Measurements from ENCODE around the gene STEAP1B.

Gene STEAP1B

GRCh38 chr7:22373388-22373787 is 126.6 kb downstream of the STEAP1B start:
- no peak for TF ChIP-seq POLR2A (IDR thresholded peaks at IDR 0.05; ENCODE audit: extremely low read depth, insufficient read length)
- TF ChIP-seq MAX (IDR thresholded peaks at IDR 0.05; ENCODE audit: low read depth, low read length), result no peak
- TF ChIP-seq CTCF (IDR thresholded peaks at IDR 0.05; ENCODE audit: low read depth, low read length), result no peak
- TF ChIP-seq MYC (IDR thresholded peaks at IDR 0.05; ENCODE audit: low read depth, low read length), result no peak
- no peak for DNase-seq (ENCODE audit: low read depth)
- H3K4me3 ChIP-seq (ENCODE audit: low read depth, low read length), result no peak overlapping the region

GRCh38 chr7:22372863-22373262 is 127.1 kb downstream of the STEAP1B start:
- TF ChIP-seq MAX (IDR thresholded peaks at IDR 0.05; ENCODE audit: low read depth, low read length), result no peak
- no peak for TF ChIP-seq POLR2A (IDR thresholded peaks at IDR 0.05; ENCODE audit: extremely low read depth, insufficient read length)
- no peak for TF ChIP-seq MYC (IDR thresholded peaks at IDR 0.05; ENCODE audit: low read depth, low read length)
- TF ChIP-seq CTCF (IDR thresholded peaks at IDR 0.05; ENCODE audit: low read depth, low read length), result no peak
- DNase-seq (ENCODE audit: low read depth), result no peak

GRCh38 chr7:22371878-22372277 is 128.1 kb downstream of the STEAP1B start:
- no peak for TF ChIP-seq MAX (IDR thresholded peaks at IDR 0.05; ENCODE audit: low read depth, low read length)
- no peak for TF ChIP-seq CTCF (IDR thresholded peaks at IDR 0.05; ENCODE audit: low read depth, low read length)
- no peak for TF ChIP-seq MYC (IDR thresholded peaks at IDR 0.05; ENCODE audit: low read depth, low read length)
- no peak for TF ChIP-seq POLR2A (IDR thresholded peaks at IDR 0.05; ENCODE audit: extremely low read depth, insufficient read length)
- H3K4me3 ChIP-seq (ENCODE audit: low read depth, low read length), result no peak overlapping the region
- no peak for DNase-seq (ENCODE audit: low read depth)

More at GRCh38 chr7:22372863-22373262, 127.1 kb downstream of the STEAP1B start:
- H3K4me3 ChIP-seq (ENCODE audit: low read depth, low read length), result no peak overlapping the region
